Neuronal stem cell (in vitro differentiated cells): ENCODE results near the gene FAM32A.

Experiments
- DNase-seq: peaks from one replicate; pipeline ENCODE4 v3.0.0-alpha.2; 2013; ENCODE audit warnings: low spot score
- H2AFZ ChIP-seq: one replicate; pipeline ENCODE4 v1.6.1; 2013; ENCODE audit warnings: mild to moderate bottlenecking, low read length, inconsistent platforms
- H2AK5ac ChIP-seq: 2 replicates; pipeline ENCODE4 v1.6.1; 2013; ENCODE audit warnings: low read depth, mild to moderate bottlenecking, inconsistent platforms, low read length, moderate library complexity, mixed read lengths
- H2BK120ac ChIP-seq: 2 replicates; pipeline ENCODE4 v1.6.1; 2013; ENCODE audit warnings: low read depth, mild to moderate bottlenecking, inconsistent platforms, low read length, moderate library complexity, mixed read lengths
- H2BK12ac ChIP-seq: one replicate; pipeline ENCODE4 v1.6.1; 2013; ENCODE audit warnings: low read length, inconsistent platforms
- H2BK15ac ChIP-seq: 2 replicates; pipeline ENCODE4 v1.6.1; 2013; ENCODE audit warnings: mild to moderate bottlenecking, low read length, inconsistent platforms, mixed read lengths
- H2BK5ac ChIP-seq: one replicate; pipeline ENCODE4 v1.6.1; 2013; ENCODE audit warnings: inconsistent platforms, mild to moderate bottlenecking, low read length, moderate library complexity
- H3K14ac ChIP-seq: one replicate; pipeline ENCODE4 v1.6.1; 2013; ENCODE audit warnings: low read length, inconsistent platforms
- H3K18ac ChIP-seq: 2 replicates; pipeline ENCODE4 v1.6.1; 2013; ENCODE audit warnings: low read length, inconsistent platforms
- H3K23ac ChIP-seq: 2 replicates; pipeline ENCODE4 v1.6.1; 2013; ENCODE audit warnings: low read depth, mild to moderate bottlenecking, mixed read lengths, low read length, inconsistent platforms; ENCODE audit not compliant: poor library complexity
- H3K27ac ChIP-seq: replicated peaks from 3 replicates; pipeline ENCODE4 v1.5.1; 2013; ENCODE audit warnings: low read length, inconsistent platforms
- H3K27me3 ChIP-seq, 3 experiments: 2 replicates each; pipeline ENCODE4 v1.6.1; 2013; ENCODE audit warnings: low read length in 3 of 3, mild to moderate bottlenecking in 2 of 3, inconsistent platforms in 1 of 3, low read depth in 1 of 3, mixed read lengths in 1 of 3, moderate library complexity in 1 of 3; ENCODE audit not compliant: control insufficient read depth in 3 of 3, insufficient read depth in 3 of 3
- H3K36me3 ChIP-seq, 2 donors: replicated peaks in 1 of 2; 2 replicates each; pipeline ENCODE4 v1.6.1; 2013; ENCODE audit warnings: low read length in 2 of 2; ENCODE audit not compliant: control insufficient read depth in 2 of 2, insufficient read depth in 2 of 2
- H3K4ac ChIP-seq: 2 replicates; pipeline ENCODE4 v1.6.1; 2013; ENCODE audit warnings: inconsistent platforms, mild to moderate bottlenecking, low read length, moderate library complexity
- H3K4me1 ChIP-seq, 2 donors: 1 replicate in 1 of 2; 2 replicates in 1 of 2; pipeline ENCODE4 v1.6.1; 2013; ENCODE audit warnings: low read length in 2 of 2, low read depth in 1 of 2; ENCODE audit not compliant: control insufficient read depth in 2 of 2, insufficient read depth in 1 of 2
- H3K4me2 ChIP-seq: one replicate; pipeline ENCODE4 v1.6.1; 2013; ENCODE audit warnings: mild to moderate bottlenecking, low read length, inconsistent platforms; ENCODE audit not compliant: insufficient read depth, poor library complexity, severe bottlenecking
- H3K4me3 ChIP-seq, 2 donors: 2 replicates each; pipeline ENCODE4 v1.5.1; 2013; ENCODE audit warnings: low read length in 2 of 2, mild to moderate bottlenecking in 2 of 2, inconsistent platforms in 1 of 2, moderate library complexity in 1 of 2
- H3K79me1 ChIP-seq: one replicate; pipeline ENCODE4 v1.6.1; 2013; ENCODE audit warnings: low read depth, mild to moderate bottlenecking, inconsistent platforms, low read length, moderate library complexity
- H3K9ac ChIP-seq: one replicate; pipeline ENCODE4 v1.6.1; 2013; ENCODE audit warnings: mild to moderate bottlenecking, low read depth, low read length, inconsistent platforms; ENCODE audit not compliant: poor library complexity
- H3K9me3 ChIP-seq, 2 donors: replicated peaks in 1 of 2; 2 replicates each; pipeline versions ENCODE3 to v1.6.1; 2013; ENCODE audit warnings: low read length in 2 of 2, mild to moderate bottlenecking in 2 of 2, inconsistent platforms in 1 of 2, low read depth in 1 of 2, mixed read lengths in 1 of 2, moderate library complexity in 1 of 2; ENCODE audit not compliant: control insufficient read depth in 2 of 2, insufficient read depth in 1 of 2
- H4K8ac ChIP-seq: one replicate; pipeline ENCODE4 v1.6.1; 2013; ENCODE audit warnings: low read depth, mild to moderate bottlenecking, inconsistent platforms, low read length, moderate library complexity
- H4K91ac ChIP-seq: one replicate; pipeline ENCODE4 v1.6.1; 2013; ENCODE audit warnings: low read length, low read depth, mild to moderate bottlenecking, inconsistent platforms; ENCODE audit not compliant: poor library complexity
- WGBS, 2 donors: extraction: QIAGEN DNeasy Blood & Tissue Kit; methylation state at CpG; one replicate each; pipeline ENCODE4 v1.1.7; 2013; ENCODE audit warnings: missing lambda C conversion rate in 2 of 2, mixed read lengths in 1 of 2; ENCODE audit not compliant: insufficient read length in 2 of 2, insufficient replicate concordance in 1 of 2; ENCODE audit errors: extremely low coverage in 2 of 2; 5-methylcytosine and 5-hydroxymethylcytosine counted together

FAM32A gene

GRCh38 chr19:16202320-16203255 lies 17.4 kb downstream of the FAM32A start:
- H2AK5ac ChIP-seq, result no peak overlapping the region
- H2BK15ac ChIP-seq, result no peak overlapping the region
- H3K9ac ChIP-seq, result no peak overlapping the region
- no peaks in the 10 kb centered on the region for H3K9me3 ChIP-seq
- no peak overlapping the region for H3K14ac ChIP-seq
- H2BK5ac ChIP-seq, result no peak overlapping the region
- peaks cover 9% of the 10 kb centered on the region for H3K79me1 ChIP-seq
- no peak for DNase-seq
- peaks cover 32 to 74% of the 10 kb centered on the region in 2 donors for H3K36me3 ChIP-seq
- no peak overlapping the region for H2BK12ac ChIP-seq
- no peak overlapping the region for H2AFZ ChIP-seq
- H3K27me3 ChIP-seq, result no peaks in the 10 kb centered on the region
- H3K23ac ChIP-seq, result no peak overlapping the region
- no peak overlapping the region for H3K4me3 ChIP-seq
- no peak overlapping the region for H4K91ac ChIP-seq
- H4K8ac ChIP-seq, result no peak overlapping the region
- no peak overlapping the region for H3K4ac ChIP-seq
- H2BK120ac ChIP-seq, result no peak overlapping the region
- H3K27ac ChIP-seq, result no peak overlapping the region
- H3K4me2 ChIP-seq, result no peak overlapping the region
- peaks cover 2 to 3% of the 10 kb centered on the region in 2 donors for H3K4me1 ChIP-seq
- WGBS, 2 donors, result no CpG with 5 or more reads among the region's 22 CpGs
- no peak overlapping the region for H3K18ac ChIP-seq

DNA sequence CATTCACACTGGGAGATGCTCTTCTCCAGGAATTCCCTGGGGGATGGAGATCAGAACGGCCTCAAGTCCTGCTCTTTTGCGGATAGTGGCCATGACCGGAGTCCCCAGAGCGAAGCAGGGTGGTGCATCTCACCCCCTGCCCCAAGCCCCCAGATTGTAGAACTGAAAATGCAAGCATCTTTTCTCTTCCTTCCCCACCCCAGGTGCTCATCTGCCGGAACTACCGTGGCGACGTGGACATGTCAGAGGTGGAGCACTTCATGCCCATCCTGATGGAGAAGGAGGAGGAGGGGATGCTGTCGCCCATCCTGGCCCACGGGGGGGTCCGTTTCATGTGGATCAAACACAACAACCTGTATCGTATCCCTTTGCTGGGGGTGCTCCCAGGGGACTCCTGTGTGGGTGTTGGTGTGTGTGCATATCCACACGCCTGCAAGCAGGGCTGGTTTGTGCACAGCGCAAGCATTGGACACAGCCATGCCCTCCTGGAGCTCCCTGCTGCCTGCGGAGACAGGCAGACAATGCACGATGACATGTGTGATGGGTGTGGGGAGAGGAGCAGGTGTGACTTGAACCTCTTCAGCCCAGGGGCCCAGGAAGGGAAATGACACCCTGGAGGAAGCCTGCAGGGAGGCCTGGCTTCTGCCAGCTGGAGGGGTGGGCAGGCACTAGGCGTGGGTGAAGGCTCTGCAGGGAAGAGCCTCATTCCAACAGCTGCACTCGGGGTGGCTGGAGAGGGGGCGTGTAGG lies 18.2 kb downstream of the FAM32A start:
- no peak overlapping the region for H2AK5ac ChIP-seq
- WGBS, 2 donors, result no CpG with 5 or more reads among the region's 19 CpGs
- H3K14ac ChIP-seq, result no peak overlapping the region
- H3K18ac ChIP-seq, result no peak overlapping the region
- no peak for DNase-seq
- H3K4me2 ChIP-seq, result no peak overlapping the region
- no peak overlapping the region for H2AFZ ChIP-seq
- H3K27me3 ChIP-seq, result no peaks in the 10 kb centered on the region
- no peak overlapping the region for H3K4me3 ChIP-seq
- no peak overlapping the region for H2BK120ac ChIP-seq
- no peaks in the 10 kb centered on the region for H3K9me3 ChIP-seq
- H3K27ac ChIP-seq, result no peak overlapping the region
- peaks cover 2 to 3% of the 10 kb centered on the region in 2 donors for H3K4me1 ChIP-seq
- no peak overlapping the region for H2BK15ac ChIP-seq
- peaks cover 7% of the 10 kb centered on the region for H3K79me1 ChIP-seq
- peaks cover 38 to 82% of the 10 kb centered on the region in 2 donors for H3K36me3 ChIP-seq
- H3K23ac ChIP-seq, result no peak overlapping the region
- H3K4ac ChIP-seq, result no peak overlapping the region
- H2BK12ac ChIP-seq, result no peak overlapping the region
- H2BK5ac ChIP-seq, result no peak overlapping the region
- H3K9ac ChIP-seq, result peak overlapping the region; percentile 17
- H4K91ac ChIP-seq, result no peak overlapping the region
- no peak overlapping the region for H4K8ac ChIP-seq

- Histone ChIP-seq H3K9ac (peak overlapping the region; percentile 17), H2BK15ac (no peak overlapping the region), H3K27ac (no peak overlapping the region), H3K4me3 (no peak overlapping the region), H3K18ac (no peak overlapping the region), H2BK120ac (no peak overlapping the region), H2AFZ (no peak overlapping the region), H2AK5ac (no peak overlapping the region), H3K4ac (no peak overlapping the region), H4K8ac (no peak overlapping the region), H2BK5ac (no peak overlapping the region), H3K27me3 (no peaks in the 10 kb centered on the region), H2BK12ac (no peak overlapping the region), H3K4me2 (no peak overlapping the region), H4K91ac (no peak overlapping the region), H3K36me3 (peaks cover 42 to 88% of the 10 kb centered on the region in 2 donors), H3K23ac (no peak overlapping the region), H3K4me1 (no peaks in the 10 kb centered on the region), H3K9me3 (no peaks in the 10 kb centered on the region), H3K14ac (no peak overlapping the region), H3K79me1 (peaks cover 5% of the 10 kb centered on the region)
- no peak for DNase-seq
- WGBS, 2 donors, result no CpG with 5 or more reads among the region's 5 CpGs
Observed at GRCh38 chr19:16204005-16204294, 18.7 kb downstream of the FAM32A start.
